ENCODE data around the gene CELSR3.

DNA sequence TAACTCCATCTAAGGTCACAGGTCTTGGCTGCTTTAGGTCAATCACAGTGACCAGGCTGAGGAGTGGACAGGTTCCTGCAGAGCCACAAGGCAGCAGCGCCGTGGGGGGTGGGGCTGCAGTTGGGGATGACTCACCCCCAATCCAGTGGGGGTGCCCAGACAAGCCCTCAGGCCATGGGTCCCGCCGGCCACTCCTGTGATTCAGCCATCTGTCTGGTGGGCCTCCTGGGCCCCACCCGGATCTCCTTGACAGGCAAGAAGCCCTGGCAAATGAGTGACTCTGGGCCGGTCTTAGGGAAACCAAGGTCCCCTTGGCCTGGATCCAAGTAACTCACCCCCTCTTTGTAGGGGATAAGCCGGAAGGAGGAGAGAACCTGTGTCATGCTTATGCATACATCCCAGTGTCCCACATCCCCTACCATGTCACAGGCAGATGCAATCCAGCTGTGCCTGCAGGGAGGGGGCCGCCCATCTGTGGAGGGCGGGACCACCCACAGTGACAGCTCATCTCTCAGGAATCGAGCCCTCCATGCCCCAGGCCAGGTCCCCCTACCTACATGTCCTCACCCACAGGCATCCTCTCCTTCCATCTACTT, 67.1 kb downstream of the CELSR3 start:
- TF ChIP-seq POLR2A (IDR thresholded peaks at IDR 0.05) (no peak), CTCF (IDR thresholded peaks at IDR 0.05) (no peak)

Data from sigmoid colon (tissue), 3 donors.